Hindlimb muscle (tissue), 1 donor: Measurements from ENCODE around the gene PRLR. TPM values are rescaled to one million over a fixed set of nuclear protein-coding genes. Genes with fewer than 3 reads are reported as not detected.

Experiments used
- DNase-seq: peaks from one replicate; pipeline ENCODE4 v3.0.0-alpha.2; 2013
- polyA plus RNA-seq: library from polyadenylated mRNA; unstranded; fragments of 120-200 nt; gene quantifications from one replicate; pipeline ENCODE4 v1.2.1, GENCODE V29; 2013; ENCODE audit not compliant: insufficient read length

Gene PRLR
- polyA plus RNA-seq, 1 donor, result 0.15 TPM

GRCh38 chr5:35030426-35031100 lies 199.7 kb downstream of the PRLR start:
- peak; percentile 53 for DNase-seq

DNA sequence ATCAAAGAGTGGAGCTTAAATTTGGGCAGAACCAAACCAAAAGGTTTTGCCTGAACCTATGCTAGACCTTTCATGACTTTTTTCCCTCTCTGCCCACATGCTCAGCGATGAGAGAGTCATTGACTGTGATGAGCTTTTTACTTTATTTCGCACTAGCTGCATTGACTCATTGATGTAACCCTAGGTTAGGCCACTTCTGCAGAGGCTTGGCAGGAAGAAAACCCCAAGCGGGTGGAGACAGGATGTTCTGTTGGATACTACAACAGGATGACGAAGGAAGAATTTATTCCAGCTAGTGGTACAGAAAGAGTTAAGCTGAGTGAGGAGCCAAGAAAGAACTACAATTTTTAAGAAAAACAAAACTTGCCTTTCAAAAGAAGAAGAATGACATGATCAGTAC lies 201.0 kb downstream of the PRLR start:
- no peak for DNase-seq

GRCh38 chr5:35026941-35027340 lies 203.3 kb downstream of the PRLR start:
- no peak for DNase-seq

DNA sequence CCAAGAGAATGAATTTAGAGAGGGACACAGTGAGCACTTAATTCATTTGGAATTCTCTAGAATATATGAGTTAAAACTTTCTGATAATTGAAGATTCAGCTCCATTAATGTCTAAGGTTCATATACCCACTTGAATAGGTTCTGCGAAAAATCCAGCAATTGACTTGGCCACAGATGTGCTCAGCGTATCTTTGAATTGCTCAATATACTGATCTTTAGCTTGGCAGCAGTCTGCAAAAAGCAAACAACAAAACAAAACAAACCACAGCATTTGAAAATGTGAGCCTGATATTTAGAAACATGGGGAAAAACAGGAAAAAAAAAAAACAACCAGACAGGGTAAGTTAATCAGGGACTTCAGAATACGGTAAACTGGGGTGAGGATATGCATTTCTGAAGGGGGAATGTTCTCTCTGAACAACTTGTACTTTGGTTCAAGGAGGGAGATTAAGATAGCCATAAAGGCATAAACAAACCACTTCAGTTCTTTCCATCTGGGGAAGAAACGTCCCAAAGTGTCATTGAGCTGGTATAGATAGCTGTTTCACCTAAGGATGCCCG lies 203.9 kb downstream of the PRLR start:
- no peak for DNase-seq

GRCh38 chr5:35024911-35025510 lies 205.3 kb downstream of the PRLR start:
- DNase-seq, result no peak

GRCh38 chr5:35023391-35024178 lies 206.7 kb downstream of the PRLR start:
- no peak for DNase-seq

DNA sequence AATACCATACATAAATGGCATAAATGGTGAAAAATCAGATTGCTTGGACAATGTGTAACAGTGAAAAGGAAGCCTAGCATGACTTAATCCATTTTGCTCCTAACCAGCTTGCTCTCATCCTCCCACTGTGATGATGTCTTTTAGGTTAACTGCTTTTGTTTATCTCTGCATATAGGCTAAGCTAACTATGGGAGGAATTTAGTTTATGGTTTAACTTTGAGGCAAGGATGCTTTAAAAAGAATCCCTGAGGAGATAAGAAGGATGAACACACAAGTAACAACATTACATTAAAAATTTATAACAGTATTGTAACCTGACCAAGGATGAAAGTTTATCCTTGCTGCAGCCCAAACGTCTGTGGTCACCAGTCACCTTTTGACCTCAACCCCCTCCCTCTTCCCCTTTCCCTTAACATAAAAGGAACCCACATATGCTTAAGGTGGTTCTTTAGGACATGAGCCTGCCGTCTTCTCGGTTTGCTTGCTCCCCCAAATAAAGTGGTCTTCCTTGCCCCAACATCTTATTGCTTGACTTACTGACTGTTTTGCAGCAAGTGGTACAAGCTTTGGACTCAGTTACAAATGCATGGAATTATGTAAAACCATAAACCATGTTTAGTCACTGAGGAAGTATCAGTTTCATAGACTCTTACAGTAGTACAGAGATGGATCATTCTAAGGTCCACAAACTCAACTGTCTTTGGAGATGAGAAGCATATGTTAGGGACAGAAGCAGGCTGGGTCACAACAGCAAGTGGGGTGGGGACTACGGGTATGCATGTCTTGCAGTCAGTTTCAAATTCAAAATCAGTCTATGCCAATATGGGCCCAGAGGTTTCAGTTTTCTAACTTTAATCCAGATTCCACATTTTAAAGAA lies 213.9 kb downstream of the PRLR start:
- DNase-seq, result no peak

DNA sequence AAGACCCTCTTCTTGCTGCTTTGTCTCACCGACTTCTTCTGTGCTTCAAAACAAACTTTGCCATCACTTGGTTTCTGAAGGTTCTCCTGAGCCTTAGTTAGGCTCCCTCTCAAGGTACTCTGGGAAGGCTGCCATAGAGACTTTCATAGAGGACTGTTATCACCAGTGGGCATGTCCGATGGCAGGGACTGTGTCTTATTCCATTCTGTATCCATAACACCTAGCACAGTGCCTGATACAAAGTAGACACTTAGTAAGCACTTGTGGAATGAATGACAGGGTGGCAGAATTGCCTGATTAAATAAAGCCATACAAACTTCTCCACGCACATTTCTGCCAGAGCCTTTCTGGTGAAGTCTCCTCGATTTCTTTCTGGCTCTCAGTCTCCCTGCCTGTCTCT lies 215.2 kb downstream of the PRLR start:
- no peak for DNase-seq

GRCh38 chr5:35012796-35013195 lies 217.5 kb downstream of the PRLR start:
- no peak for DNase-seq

DNA sequence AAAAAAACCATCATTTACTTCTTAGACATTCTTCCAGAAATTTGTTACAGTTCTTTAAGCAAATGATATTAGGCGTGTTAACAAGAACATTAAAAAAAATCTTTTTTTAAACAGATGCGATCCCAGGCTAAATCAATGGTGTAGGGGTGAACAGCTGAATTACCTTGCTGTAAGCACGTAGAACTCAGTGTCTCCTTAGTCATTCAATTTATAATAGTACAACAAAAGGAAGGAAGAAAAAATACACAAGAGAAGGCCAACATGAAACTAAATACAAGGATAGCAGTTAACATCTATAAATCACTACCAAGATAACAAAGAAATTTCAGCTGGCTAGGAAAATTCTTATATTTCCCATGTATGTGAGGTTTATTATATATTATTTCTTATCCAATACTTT lies 217.9 kb downstream of the PRLR start:
- no peak for DNase-seq

DNA sequence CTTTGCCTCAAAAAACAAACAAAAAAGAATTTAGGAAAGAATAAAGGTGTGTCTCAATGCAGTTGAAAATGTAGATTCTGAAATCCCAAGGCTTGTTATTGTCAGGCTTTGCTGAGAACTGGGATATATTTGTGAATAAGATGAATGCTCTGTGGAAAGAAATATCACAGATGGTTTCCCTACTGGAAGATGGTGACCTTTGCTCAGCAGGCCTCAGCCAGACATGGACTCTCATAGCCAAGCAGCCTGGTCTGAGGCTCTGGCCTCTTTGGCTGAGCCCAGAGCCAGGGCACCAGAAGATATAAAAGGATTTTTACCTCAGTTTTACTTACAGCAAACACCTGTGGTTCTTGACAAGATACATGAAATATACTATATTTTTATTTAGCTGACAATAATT lies 219.6 kb downstream of the PRLR start:
- no peak for DNase-seq

DNA sequence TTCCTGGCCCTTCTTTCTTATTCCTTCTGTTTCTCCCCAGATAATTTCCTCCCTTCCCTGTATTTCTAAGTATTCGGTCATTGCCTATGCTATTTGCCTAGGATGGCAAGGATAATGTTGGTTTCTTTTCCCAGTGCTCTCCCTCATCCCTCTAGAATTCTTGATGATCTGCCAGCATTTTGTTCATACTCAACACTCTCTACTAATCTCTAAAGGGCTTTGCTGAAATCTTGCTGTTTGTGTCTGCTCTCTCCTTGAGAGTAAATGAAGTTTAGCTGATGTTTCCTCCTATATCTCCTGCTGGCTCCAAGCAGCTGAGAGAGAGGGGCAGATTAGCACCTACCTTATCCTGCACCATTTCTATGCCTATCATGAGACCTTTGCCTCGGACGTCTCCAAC lies 220.6 kb downstream of the PRLR start:
- DNase-seq, result no peak

DNA sequence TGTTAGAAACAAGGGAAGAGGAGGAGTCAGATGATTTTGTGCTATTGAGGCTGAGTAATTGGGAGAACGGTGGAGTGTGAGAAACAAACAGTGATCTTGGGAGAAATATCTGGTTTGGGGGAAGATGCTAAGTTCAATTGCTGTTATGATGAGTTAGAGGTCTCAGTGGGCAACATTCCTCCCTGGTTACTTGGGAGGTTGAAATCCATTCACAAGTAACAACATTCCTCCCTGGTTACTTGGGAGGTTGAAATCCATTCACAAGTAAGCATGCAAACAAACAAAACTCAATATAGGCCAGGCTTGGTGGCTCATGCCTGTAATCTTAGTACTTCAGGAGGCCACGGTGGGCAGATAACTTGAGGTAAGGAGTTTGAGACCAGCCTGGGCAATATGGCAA lies 221.3 kb downstream of the PRLR start:
- no peak for DNase-seq

DNA sequence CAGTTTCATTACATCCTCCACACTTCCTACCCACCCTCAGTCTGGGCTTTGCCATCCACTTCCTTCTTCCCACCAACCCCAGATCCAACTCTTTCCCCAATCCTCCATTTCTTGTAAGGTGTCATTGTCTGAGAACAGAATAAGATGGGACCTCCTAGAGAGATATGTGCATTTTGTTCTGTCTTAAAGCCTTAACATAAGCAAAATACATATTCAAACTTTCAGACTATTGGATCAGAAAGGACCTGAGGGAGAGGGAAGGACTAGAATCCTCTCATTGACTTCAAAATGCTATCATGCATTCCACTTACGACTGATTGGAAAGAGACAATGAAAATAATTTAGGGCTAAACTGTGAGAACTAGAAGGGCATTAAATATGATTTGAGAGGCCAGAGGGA lies 225.5 kb downstream of the PRLR start:
- no peak for DNase-seq

DNA sequence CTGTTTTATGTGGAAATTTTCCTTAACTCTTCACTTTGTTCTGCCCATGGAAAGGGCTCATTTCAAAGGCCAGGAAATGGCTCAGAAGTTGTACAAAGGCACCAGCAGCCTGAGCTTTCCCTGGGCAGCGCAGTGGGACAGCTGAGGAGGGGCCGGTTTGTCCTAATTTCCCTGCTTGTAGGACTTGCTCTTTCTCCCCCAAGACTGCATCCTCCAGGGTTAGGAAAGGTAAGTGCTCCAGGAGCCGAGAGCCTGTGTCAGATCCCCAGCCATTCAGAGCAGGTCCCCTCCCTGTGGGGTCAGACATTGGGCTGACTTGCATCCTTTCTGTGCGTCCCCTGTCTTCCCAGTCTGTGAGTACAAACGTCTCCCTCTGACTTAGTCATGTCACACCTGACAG lies 226.1 kb downstream of the PRLR start:
- no peak for DNase-seq

DNA sequence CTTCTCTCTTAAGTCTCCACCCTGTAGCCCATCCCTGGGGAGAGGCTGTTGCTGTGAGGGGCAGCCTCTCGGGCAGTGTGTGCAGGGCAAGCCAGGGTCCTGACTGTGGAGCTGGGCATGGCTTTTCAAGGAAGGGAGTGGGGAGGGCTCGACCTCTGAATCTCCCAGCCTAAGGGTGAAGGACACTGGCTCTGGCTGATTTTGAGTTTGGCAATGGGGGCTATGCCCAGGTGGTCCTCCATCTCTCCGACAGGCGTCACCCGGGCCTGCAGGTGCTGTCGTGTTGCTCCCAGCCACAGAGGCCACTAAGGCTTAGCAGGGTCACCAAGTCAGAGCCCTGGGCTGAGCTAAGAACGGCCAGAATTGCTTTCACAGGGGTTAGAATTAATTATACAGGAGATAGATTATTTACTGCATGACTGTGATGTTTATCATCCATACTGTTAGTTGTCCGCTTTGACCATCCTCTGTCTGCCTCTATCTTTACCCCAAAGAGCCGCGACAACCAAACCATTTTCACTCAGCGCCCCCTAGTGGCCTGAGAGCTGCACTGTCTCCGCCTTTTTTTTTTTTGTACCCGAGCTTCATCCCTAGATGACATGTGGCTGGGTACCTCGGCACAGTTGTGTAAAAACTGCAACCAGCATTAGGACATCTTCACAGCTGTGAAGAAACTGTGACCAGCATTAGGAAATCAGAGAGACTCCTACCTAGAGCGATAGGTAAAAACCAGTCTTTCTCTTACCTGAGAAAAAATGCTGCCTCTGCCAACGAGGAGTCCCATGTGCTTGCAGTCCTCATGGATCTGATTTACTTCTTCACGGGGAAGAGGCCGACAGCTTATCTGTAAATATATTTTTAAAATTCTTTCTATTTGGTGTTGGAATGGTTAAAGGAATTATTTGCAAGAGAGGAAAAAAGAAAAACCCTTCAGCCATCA lies 227.0 kb downstream of the PRLR start:
- DNase-seq, result peak; percentile 32

GRCh38 chr5:35002459-35002858 lies 227.8 kb downstream of the PRLR start:
- no peak for DNase-seq

- no peak for DNase-seq
Observed at GRCh38 chr5:35001842-35002241, 228.4 kb downstream of the PRLR start.
